Colonic mucosa (tissue), 4 donors: ENCODE data around the gene NUPR1. TPM values are rescaled to one million over a fixed set of nuclear protein-coding genes. Genes with fewer than 3 reads are reported as not detected.

Experiments used
- DNase-seq: peaks from one replicate; pipeline ENCODE4 v3.0.0-alpha.2; 2020
- H3K27ac ChIP-seq: fragments of 200-600 bp; one replicate; pipeline ENCODE4 v1.8.0; 2021
- H3K27me3 ChIP-seq: fragments of 200-600 bp; one replicate; pipeline ENCODE4 v1.8.0; 2021
- H3K36me3 ChIP-seq: fragments of 200-600 bp; one replicate; pipeline ENCODE4 v1.8.0; 2021
- H3K4me1 ChIP-seq: fragments of 200-600 bp; one replicate; pipeline ENCODE4 v1.8.0; 2021; ENCODE audit warnings: mild to moderate bottlenecking
- H3K4me3 ChIP-seq: fragments of 200-600 bp; one replicate; pipeline ENCODE4 v1.8.0; 2021
- H3K9ac ChIP-seq, 2 donors: one replicate each; pipeline ENCODE4 v1.7.0; 2013; ENCODE audit warnings: control low read depth in 2 of 2, low read depth in 2 of 2, low read length in 2 of 2
- H3K9me3 ChIP-seq: fragments of 200-600 bp; one replicate; pipeline ENCODE4 v1.8.0; 2021
- CTCF ChIP-seq: fragments of 200-600 bp; IDR thresholded peaks from one replicate; pipeline ENCODE4 v1.8.0; 2022; ENCODE audit warnings: antibody characterized with exemption, mild to moderate bottlenecking
- intact Hi-C: fragments of 100-400 bp; cut with DNase I; formaldehyde crosslinking; loops from one replicate; pipeline ENCODE4 v1.14.1; 2022
- total RNA-seq, 2 donors: library from RNA; stranded (reverse); fragmentation: NEBNext Ultra II Directional in 1 of 2; extraction: Animal tissue kit (Norgen Biotek cat#: 25700) in 1 of 2; gene quantifications; one replicate each; pipeline ENCODE4 v1.2.1, GENCODE V29; 2021
- donor health status: healthy.
- donor health status: DM: no; HTN: no; CAD: no.
- donor health status: DM: no; HTN: no; CAD: no.

NUPR1 gene
- total RNA-seq, 2 donors from 2014 or later = 87.0 to 128 TPM

DNA sequence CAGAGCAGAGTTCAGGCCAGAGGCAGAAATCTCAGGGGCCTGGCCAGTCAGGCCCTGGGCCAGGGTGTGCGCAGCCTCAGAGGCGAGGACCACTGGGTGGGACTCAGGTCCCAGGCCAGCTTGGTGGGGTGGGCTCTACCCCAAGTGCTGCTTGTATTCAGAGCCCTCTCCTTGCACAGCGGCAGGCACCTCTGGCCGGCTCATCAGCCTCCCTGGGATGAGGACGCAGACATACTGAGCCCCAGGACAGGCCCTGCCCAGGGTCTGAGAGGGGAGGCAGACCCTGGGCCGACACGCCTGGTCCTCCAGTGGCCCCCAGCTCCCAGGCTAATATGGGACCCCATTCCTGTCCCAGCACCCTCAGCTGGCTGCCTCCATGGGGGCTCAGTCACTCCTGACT lies 24.5 kb downstream of the NUPR1 start:
- Histone ChIP-seq H3K36me3 (no peaks in the 10 kb centered on the region), H3K4me3 (no peak overlapping the region), H3K9ac (no peak overlapping the region), H3K27me3 (no peaks in the 10 kb centered on the region), H3K4me1 (no peaks in the 10 kb centered on the region), H3K27ac (no peak overlapping the region), H3K9me3 (no peaks in the 10 kb centered on the region)
- intact Hi-C loops = no loop called here
- DNase-seq = no peak
- TF ChIP-seq CTCF = no peak

- intact Hi-C loops = no loop called here
- no peaks in the 10 kb centered on the region for H3K27me3 ChIP-seq
- no peak for TF ChIP-seq CTCF
- no peaks in the 10 kb centered on the region for H3K36me3 ChIP-seq
- H3K9ac ChIP-seq = no peak overlapping the region
- no peak overlapping the region for H3K27ac ChIP-seq
- no peak for DNase-seq
- H3K9me3 ChIP-seq = no peaks in the 10 kb centered on the region
- no peaks in the 10 kb centered on the region for H3K4me1 ChIP-seq
- no peak overlapping the region for H3K4me3 ChIP-seq
Observed at GRCh38 chr16:28513484-28514181, 25.1 kb downstream of the NUPR1 start.

DNA sequence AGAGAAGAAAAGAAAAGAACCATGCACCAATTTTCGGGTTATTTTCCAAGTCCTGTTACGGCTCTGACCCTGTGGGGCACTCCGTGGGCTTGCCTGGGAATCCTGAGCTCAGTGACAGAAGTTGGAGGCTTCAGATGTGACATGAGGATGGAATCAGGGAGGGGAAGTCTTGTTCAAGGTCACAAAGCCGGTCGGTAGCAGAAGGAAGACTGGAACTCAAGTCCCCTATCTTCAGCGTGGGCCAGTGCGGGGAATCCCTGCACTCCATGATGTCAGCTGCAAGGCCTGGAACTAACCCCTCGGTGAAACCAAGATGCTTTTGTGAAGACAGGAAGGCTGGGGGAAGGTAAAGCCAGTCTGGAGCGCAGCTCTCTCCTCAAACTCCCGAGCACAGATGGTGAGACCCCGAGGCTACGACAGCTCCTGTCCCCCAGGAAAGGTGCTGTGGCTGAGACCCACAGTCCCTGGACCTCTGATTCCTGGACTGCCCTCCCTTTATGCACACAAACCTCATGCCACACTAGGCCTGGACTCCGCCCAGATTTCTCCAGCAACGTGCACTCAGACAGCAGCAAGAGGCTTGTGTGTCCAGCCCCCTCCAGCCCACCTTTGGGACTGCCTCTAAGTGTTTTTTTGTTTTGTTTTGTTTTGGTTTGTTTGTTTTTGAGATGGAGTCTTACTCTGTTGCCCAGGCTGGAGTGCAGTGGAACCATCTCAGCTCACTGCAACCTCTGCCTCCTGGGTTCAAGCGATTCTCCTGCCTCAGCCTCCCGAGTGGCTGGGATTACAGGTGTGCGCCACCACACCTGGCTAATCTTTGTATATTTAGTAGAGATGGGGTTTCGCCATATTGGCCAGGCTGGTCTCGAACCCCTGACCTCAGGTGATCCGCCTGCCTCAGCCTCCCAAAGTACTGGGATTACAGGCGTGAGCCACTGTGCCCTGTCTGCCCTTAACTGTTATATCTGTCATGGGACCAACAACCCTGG lies 26.7 kb downstream of the NUPR1 start:
- no peaks in the 10 kb centered on the region for H3K9me3 ChIP-seq
- DNase-seq = no peak
- H3K27ac ChIP-seq = no peak overlapping the region
- no peak overlapping the region for H3K9ac ChIP-seq
- no peaks in the 10 kb centered on the region for H3K4me1 ChIP-seq
- no peaks in the 10 kb centered on the region for H3K36me3 ChIP-seq
- H3K27me3 ChIP-seq = no peaks in the 10 kb centered on the region
- H3K4me3 ChIP-seq = no peak overlapping the region
- intact Hi-C loops = no loop called here
- TF ChIP-seq CTCF = no peak

- Histone ChIP-seq H3K9ac (no peak overlapping the region), H3K27ac (no peak overlapping the region), H3K27me3 (no peaks in the 10 kb centered on the region), H3K36me3 (no peaks in the 10 kb centered on the region), H3K4me1 (no peaks in the 10 kb centered on the region), H3K9me3 (no peaks in the 10 kb centered on the region), H3K4me3 (no peak overlapping the region)
- no peak for TF ChIP-seq CTCF
- intact Hi-C loops = no loop called here
- DNase-seq = no peak
Observed at GRCh38 chr16:28511031-28511430, 27.7 kb downstream of the NUPR1 start.

DNA sequence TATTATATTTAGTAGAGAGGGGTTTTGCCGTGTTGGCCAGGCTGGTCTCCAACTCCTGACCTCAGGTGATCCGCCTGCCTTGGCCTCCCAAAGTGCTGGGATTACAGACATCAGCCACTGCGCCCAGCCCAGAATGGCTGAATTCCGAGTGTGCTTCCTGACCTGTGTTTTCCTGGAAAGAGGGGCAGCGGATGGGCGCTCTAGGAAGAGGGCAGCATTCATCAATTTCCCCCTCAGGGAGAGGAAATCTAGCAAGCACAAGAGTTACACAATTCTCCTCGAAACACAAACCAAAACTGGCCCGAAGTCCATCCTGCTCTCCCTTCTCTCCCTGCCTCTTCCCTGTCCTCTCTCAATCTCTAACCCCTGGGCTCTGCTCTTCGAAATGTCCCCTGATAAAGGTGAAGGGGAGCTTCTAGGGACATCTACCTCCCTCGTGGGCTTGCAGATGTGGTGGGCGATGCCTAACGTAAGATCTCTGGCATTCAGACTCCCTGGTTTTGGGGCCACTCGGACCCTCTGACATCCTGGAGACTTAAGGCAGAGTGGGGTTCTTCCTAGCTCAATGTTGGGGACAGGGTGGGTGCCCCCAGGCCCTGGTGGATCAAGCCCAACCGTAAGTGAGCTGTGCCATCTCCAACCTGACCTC lies 33.2 kb downstream of the NUPR1 start:
- Histone ChIP-seq H3K4me1 (no peaks in the 10 kb centered on the region), H3K36me3 (no peaks in the 10 kb centered on the region), H3K27me3 (no peaks in the 10 kb centered on the region), H3K4me3 (no peak overlapping the region), H3K9me3 (no peaks in the 10 kb centered on the region), H3K9ac (no peak overlapping the region), H3K27ac (no peak overlapping the region)
- DNase-seq = no peak
- intact Hi-C loops = no loop called here
- no peak for TF ChIP-seq CTCF
